ENCODE results near the gene PDE11A.

The PDE11A gene

GRCh38 chr2:177902395-177903163 lies 170.0 kb downstream of the PDE11A start:
- H3K36me3 ChIP-seq, result no peaks in the 10 kb centered on the region
- no peak overlapping the region for H3K4me3 ChIP-seq (ENCODE audit: low read depth, low read length)
- no peaks in the 10 kb centered on the region for H3K27me3 ChIP-seq
- no peaks in the 10 kb centered on the region; the same call in 1 of the 2 replicates for H3K4me1 ChIP-seq
- DNase-seq, result no peak
- H3K9me3 ChIP-seq, result no peaks in the 10 kb centered on the region
- no peak for TF ChIP-seq CTCF (IDR thresholded peaks at IDR 0.05; ENCODE audit: low read depth, low read length)

- no peak for DNase-seq
- Histone ChIP-seq H3K4me1 (no peaks in the 10 kb centered on the region; the same call in 1 of the 2 replicates), H3K4me3 (ENCODE audit: low read depth, low read length) (no peak overlapping the region), H3K27me3 (no peaks in the 10 kb centered on the region), H3K36me3 (no peaks in the 10 kb centered on the region), H3K9me3 (no peaks in the 10 kb centered on the region)
- TF ChIP-seq CTCF (IDR thresholded peaks at IDR 0.05; ENCODE audit: low read depth, low read length), result no peak
Measured at GRCh38 chr2:177900082-177900481, 172.5 kb downstream of the PDE11A start.

- no peak overlapping the region for H3K4me3 ChIP-seq (ENCODE audit: low read depth, low read length)
- H3K36me3 ChIP-seq, result no peaks in the 10 kb centered on the region
- no peaks in the 10 kb centered on the region; the same call in 1 of the 2 replicates for H3K4me1 ChIP-seq
- H3K9me3 ChIP-seq, result no peaks in the 10 kb centered on the region
- no peaks in the 10 kb centered on the region for H3K27me3 ChIP-seq
- no peak for TF ChIP-seq CTCF (IDR thresholded peaks at IDR 0.05; ENCODE audit: low read depth, low read length)
- no peak for DNase-seq
Measured at GRCh38 chr2:177897278-177897677, 175.3 kb downstream of the PDE11A start.

GRCh38 chr2:177896587-177896986 lies 176.0 kb downstream of the PDE11A start:
- H3K9me3 ChIP-seq, result no peaks in the 10 kb centered on the region
- no peak for DNase-seq
- H3K36me3 ChIP-seq, result no peaks in the 10 kb centered on the region
- H3K4me3 ChIP-seq (ENCODE audit: low read depth, low read length), result no peak overlapping the region
- no peak for TF ChIP-seq CTCF (IDR thresholded peaks at IDR 0.05; ENCODE audit: low read depth, low read length)
- no peaks in the 10 kb centered on the region for H3K27me3 ChIP-seq
- H3K4me1 ChIP-seq, result no peaks in the 10 kb centered on the region

- no peak overlapping the region for H3K4me3 ChIP-seq (ENCODE audit: low read depth, low read length)
- no peaks in the 10 kb centered on the region for H3K4me1 ChIP-seq
- no peaks in the 10 kb centered on the region for H3K36me3 ChIP-seq
- no peaks in the 10 kb centered on the region for H3K27me3 ChIP-seq
- no peaks in the 10 kb centered on the region for H3K9me3 ChIP-seq
- no peak for TF ChIP-seq CTCF (IDR thresholded peaks at IDR 0.05; ENCODE audit: low read depth, low read length)
- DNase-seq, result no peak
Measured at GRCh38 chr2:177894546-177894945, 178.0 kb downstream of the PDE11A start.

GRCh38 chr2:177893880-177894279 lies 178.7 kb downstream of the PDE11A start:
- no peak overlapping the region for H3K4me3 ChIP-seq (ENCODE audit: low read depth, low read length)
- no peaks in the 10 kb centered on the region for H3K4me1 ChIP-seq
- TF ChIP-seq CTCF (IDR thresholded peaks at IDR 0.05; ENCODE audit: low read depth, low read length), result no peak
- H3K36me3 ChIP-seq, result no peaks in the 10 kb centered on the region
- H3K9me3 ChIP-seq, result no peaks in the 10 kb centered on the region
- DNase-seq, result no peak
- no peaks in the 10 kb centered on the region for H3K27me3 ChIP-seq

All from BE2C (cell line).